DOHH2 (cell line): ENCODE data around the gene FAM184A.

Source experiments
- CTCF ChIP-seq: fragments of 200-600 bp; sonication (generic); IDR thresholded peaks from one replicate; pipeline ENCODE4 v1.5.1; 2014; ENCODE audit warnings: antibody characterized with exemption, mild to moderate bottlenecking, low read depth, low read length; ENCODE audit not compliant: poor library complexity, severe bottlenecking
- EZH2phosphoT487 ChIP-seq: fragments of 200-600 bp; sonication (generic); IDR thresholded peaks from 2 replicates; pipeline ENCODE4 v1.6.1; 2017; ENCODE audit warnings: borderline replicate concordance, mild to moderate bottlenecking, antibody characterized with exemption, low read length, moderate library complexity, mixed read lengths

- TF ChIP-seq CTCF (no peak), EZH2phosphoT487 (no peak)
Measured at GRCh38 chr6:119037264-119037663, 41.2 kb downstream of the FAM184A start.
